Measurements from ENCODE around the gene FEN1. TPM values are rescaled to one million over a fixed set of nuclear protein-coding genes. Genes with fewer than 3 reads are reported as not detected.

The FEN1 gene
- total and polyA plus RNA-seq, 2 experiments from 2014 or later = 29.0 to 31.5 TPM

GRCh38 chr11:61799665-61800284 lies 7.1 kb downstream of the FEN1 start:
- H3K4me2 ChIP-seq (ENCODE audit: unreplicated experiment) = no peak overlapping the region
- no peak overlapping the region for H3K27ac ChIP-seq
- no peaks in the 10 kb centered on the region for H3K9me3 ChIP-seq (ENCODE audit: low read depth)
- H3K36me3 ChIP-seq (ENCODE audit: low read depth) = no peaks in the 10 kb centered on the region
- 97% methylated on average over 2 of the region's 2 CpGs for WGBS, 2 experiments (ENCODE audit: low coverage in 1 of 2, low lambda C conversion rate in 2 of 2, missing lambda C conversion rate in 2 of 2)
- no peaks in the 10 kb centered on the region for H3K4me1 ChIP-seq (ENCODE audit: insufficient read depth)
- H3K27me3 ChIP-seq (replicated peaks; ENCODE audit: insufficient read depth) = no peaks in the 10 kb centered on the region
- H3K4me3 ChIP-seq = no peak overlapping the region
- in situ Hi-C loops (cut with MboI) = no loop called here
- H3K79me2 ChIP-seq (ENCODE audit: insufficient read depth) = peaks cover 44% of the 10 kb centered on the region
- H3F3A ChIP-seq (ENCODE audit: insufficient read depth) = no peaks in the 10 kb centered on the region
- DNase-seq = no peak
- H3K9me2 ChIP-seq (ENCODE audit: insufficient read depth) = no peaks in the 10 kb centered on the region
- H2AFZ ChIP-seq = no peak overlapping the region
- H4K20me1 ChIP-seq (ENCODE audit: insufficient read depth) = no peaks in the 10 kb centered on the region
- TF ChIP-seq EZH2 (IDR thresholded peaks at IDR 0.05; ENCODE audit: insufficient read depth, poor library complexity, severe bottlenecking) = no peak
- TF ChIP-seq EZH2phosphoT487 (IDR thresholded peaks at IDR 0.05; ENCODE audit: insufficient read depth, low read depth) = no peak
- H3K9ac ChIP-seq = no peak overlapping the region

GRCh38 chr11:61800331-61801281 lies 7.9 kb downstream of the FEN1 start:
- TF ChIP-seq EZH2phosphoT487 (IDR thresholded peaks at IDR 0.05; ENCODE audit: insufficient read depth, low read depth) (no peak), EZH2 (IDR thresholded peaks at IDR 0.05; ENCODE audit: insufficient read depth, poor library complexity, severe bottlenecking) (no peak)
- H3K4me3 ChIP-seq = no peak overlapping the region
- H3K4me2 ChIP-seq (ENCODE audit: unreplicated experiment) = no peak overlapping the region
- 95% methylated on average over 3 of the region's 3 CpGs for WGBS, 2 experiments (ENCODE audit: low coverage in 1 of 2, low lambda C conversion rate in 2 of 2, missing lambda C conversion rate in 2 of 2)
- H2AFZ ChIP-seq = no peak overlapping the region
- no peaks in the 10 kb centered on the region for H3K27me3 ChIP-seq (replicated peaks; ENCODE audit: insufficient read depth)
- H3K79me2 ChIP-seq (ENCODE audit: insufficient read depth) = peaks cover 36% of the 10 kb centered on the region
- H3F3A ChIP-seq (ENCODE audit: insufficient read depth) = no peaks in the 10 kb centered on the region
- DNase-seq = no peak
- H3K9me2 ChIP-seq (ENCODE audit: insufficient read depth) = no peaks in the 10 kb centered on the region
- no peaks in the 10 kb centered on the region for H3K9me3 ChIP-seq (ENCODE audit: low read depth)
- H3K36me3 ChIP-seq (ENCODE audit: low read depth) = no peaks in the 10 kb centered on the region
- H3K27ac ChIP-seq = no peak overlapping the region
- in situ Hi-C loops (cut with MboI) = no loop called here
- H3K9ac ChIP-seq = no peak overlapping the region
- no peaks in the 10 kb centered on the region for H3K4me1 ChIP-seq (ENCODE audit: insufficient read depth)
- no peaks in the 10 kb centered on the region for H4K20me1 ChIP-seq (ENCODE audit: insufficient read depth)

- in situ Hi-C loops (cut with MboI) = no loop called here
- H3K9me3 ChIP-seq (ENCODE audit: low read depth) = no peaks in the 10 kb centered on the region
- DNase-seq = no peak
- H4K20me1 ChIP-seq (ENCODE audit: insufficient read depth) = no peaks in the 10 kb centered on the region
- no peak overlapping the region for H3K4me2 ChIP-seq (ENCODE audit: unreplicated experiment)
- no peak overlapping the region for H2AFZ ChIP-seq
- no peaks in the 10 kb centered on the region for H3K27me3 ChIP-seq (replicated peaks; ENCODE audit: insufficient read depth)
- TF ChIP-seq EZH2 (IDR thresholded peaks at IDR 0.05; ENCODE audit: insufficient read depth, poor library complexity, severe bottlenecking) (no peak), EZH2phosphoT487 (IDR thresholded peaks at IDR 0.05; ENCODE audit: insufficient read depth, low read depth) (no peak)
- H3K4me1 ChIP-seq (ENCODE audit: insufficient read depth) = no peaks in the 10 kb centered on the region
- no peaks in the 10 kb centered on the region for H3K9me2 ChIP-seq (ENCODE audit: insufficient read depth)
- no peaks in the 10 kb centered on the region for H3F3A ChIP-seq (ENCODE audit: insufficient read depth)
- H3K9ac ChIP-seq = no peak overlapping the region
- no peak overlapping the region for H3K27ac ChIP-seq
- H3K36me3 ChIP-seq (ENCODE audit: low read depth) = no peaks in the 10 kb centered on the region
- peaks cover 16% of the 10 kb centered on the region for H3K79me2 ChIP-seq (ENCODE audit: insufficient read depth)
- WGBS, 2 experiments (ENCODE audit: low coverage in 1 of 2, low lambda C conversion rate in 2 of 2, missing lambda C conversion rate in 2 of 2) = 84% methylated on average over 6 of the region's 6 CpGs
- H3K4me3 ChIP-seq = no peak overlapping the region
Observed at GRCh38 chr11:61802605-61803004, 9.9 kb downstream of the FEN1 start.

- H3K9ac ChIP-seq = no peak overlapping the region
- 0 out of 2 replicates have a peak, but pooled peaks cover 4% of the 10 kb centered on the region for H3K79me2 ChIP-seq (ENCODE audit: insufficient read depth)
- no peaks in the 10 kb centered on the region for H3K27me3 ChIP-seq (replicated peaks; ENCODE audit: insufficient read depth)
- no peak for DNase-seq
- no peaks in the 10 kb centered on the region for H4K20me1 ChIP-seq (ENCODE audit: insufficient read depth)
- in situ Hi-C loops (cut with MboI) = no loop called here
- H3K36me3 ChIP-seq (ENCODE audit: low read depth) = no peaks in the 10 kb centered on the region
- no peak overlapping the region for H3K4me3 ChIP-seq
- H3K4me2 ChIP-seq (ENCODE audit: unreplicated experiment) = no peak overlapping the region
- no peaks in the 10 kb centered on the region for H3F3A ChIP-seq (ENCODE audit: insufficient read depth)
- H3K4me1 ChIP-seq (ENCODE audit: insufficient read depth) = no peaks in the 10 kb centered on the region
- H3K27ac ChIP-seq = no peak overlapping the region
- H3K9me3 ChIP-seq (ENCODE audit: low read depth) = no peaks in the 10 kb centered on the region
- H2AFZ ChIP-seq = no peak overlapping the region
- TF ChIP-seq EZH2 (IDR thresholded peaks at IDR 0.05; ENCODE audit: insufficient read depth, poor library complexity, severe bottlenecking) (no peak), EZH2phosphoT487 (IDR thresholded peaks at IDR 0.05; ENCODE audit: insufficient read depth, low read depth) (no peak)
- no peaks in the 10 kb centered on the region for H3K9me2 ChIP-seq (ENCODE audit: insufficient read depth)
- WGBS, 2 experiments (ENCODE audit: low coverage in 1 of 2, low lambda C conversion rate in 2 of 2, missing lambda C conversion rate in 2 of 2) = 83 to 89% methylated on average over 3 of the region's 3 CpGs
Observed at GRCh38 chr11:61803889-61804647, 11.4 kb downstream of the FEN1 start.

All from GM23248 (cell line).